Measurements from ENCODE around the gene PRUNE2.
A peak's percentile ranks its signal among the peaks of the same experiment; 100 is the strongest.
"Not testable (repeated sequence)": the region's sequence is repeated elsewhere in the genome, so short reads cannot be mapped to it uniquely, and the experiment has no call there.

PRUNE2 gene

GRCh38 chr9:76691517-76692313, 214.2 kb downstream of the PRUNE2 start:
- no peak for DNase-seq

- no peak for DNase-seq
Observed at GRCh38 chr9:76690973-76691370, 214.9 kb downstream of the PRUNE2 start.

- no peak for DNase-seq
Observed at GRCh38 chr9:76690246-76690972, 215.5 kb downstream of the PRUNE2 start.

- no peak for DNase-seq
Observed at GRCh38 chr9:76688471-76689238, 217.3 kb downstream of the PRUNE2 start.

- no peak for DNase-seq
Observed at GRCh38 chr9:76687861-76688391, 218.0 kb downstream of the PRUNE2 start.

GRCh38 chr9:76686756-76687155, 219.2 kb downstream of the PRUNE2 start:
- no peak for DNase-seq

GRCh38 chr9:76684213-76684612, 221.7 kb downstream of the PRUNE2 start:
- DNase-seq, result no peak

- DNase-seq, result no peak
Observed at GRCh38 chr9:76681556-76681955, 224.4 kb downstream of the PRUNE2 start.

GRCh38 chr9:76680716-76681425, 225.0 kb downstream of the PRUNE2 start:
- no peak for DNase-seq

- no peak for DNase-seq
Observed at GRCh38 chr9:76677481-76678055, 228.3 kb downstream of the PRUNE2 start.

GRCh38 chr9:76676857-76677256, 229.1 kb downstream of the PRUNE2 start:
- no peak for DNase-seq

- no peak for DNase-seq
Observed at GRCh38 chr9:76667521-76667957, 238.4 kb downstream of the PRUNE2 start.

GRCh38 chr9:76665966-76666365, 239.9 kb downstream of the PRUNE2 start:
- not testable (repeated sequence) for DNase-seq

GRCh38 chr9:76665458-76665857, 240.5 kb downstream of the PRUNE2 start:
- DNase-seq, result no peak

GRCh38 chr9:76664120-76664519, 241.8 kb downstream of the PRUNE2 start:
- no peak for DNase-seq

GRCh38 chr9:76662476-76663281, 243.2 kb downstream of the PRUNE2 start:
- DNase-seq, result no peak

- peak; percentile 62 for DNase-seq
Observed at GRCh38 chr9:76658510-76659231, 247.2 kb downstream of the PRUNE2 start.

GRCh38 chr9:76657265-76657664, 248.6 kb downstream of the PRUNE2 start:
- DNase-seq, result no peak

- no peak for DNase-seq
Observed at GRCh38 chr9:76655971-76656370, 249.9 kb downstream of the PRUNE2 start.

- peak; percentile 28 for DNase-seq
Observed at GRCh38 chr9:76655121-76655541, 250.8 kb downstream of the PRUNE2 start.

All from CD4-positive, alpha-beta T cell treated with Interleukin-17A for 1 hour (primary cell).